ENCODE results near the gene ZKSCAN7.
"Not testable (repeated sequence)": the region's sequence is repeated elsewhere in the genome, so short reads cannot be mapped to it uniquely, and the experiment has no call there.

ZKSCAN7 gene

GRCh38 chr3:44554626-44555592, at the start of gene ZKSCAN7:
Gene ZKSCAN7, plus strand, starts transcription at chr3:44555193. Its CDS starts 1,855 bp downstream, at chr3:44557048.
- peak; percentile 38 for DNase-seq

DNA sequence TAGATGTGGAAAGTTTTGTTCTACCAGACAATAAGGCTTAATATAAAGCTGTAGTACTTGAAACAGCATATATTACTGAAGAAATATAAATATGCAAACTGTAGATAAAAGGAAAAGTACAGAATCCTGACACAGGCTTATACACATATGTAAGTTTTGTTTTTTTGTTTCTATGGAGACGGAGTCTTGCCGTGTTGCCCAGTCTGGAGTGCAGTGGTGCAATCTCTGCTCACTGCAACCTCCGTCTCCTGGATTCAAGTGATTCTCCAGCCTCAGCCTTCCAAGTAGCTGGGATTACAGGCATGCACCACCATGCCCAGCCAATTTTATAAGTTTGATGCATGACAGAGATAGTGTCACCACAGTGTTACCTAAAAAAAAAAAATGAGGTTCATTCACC, 48.4 kb upstream of the ZKSCAN7 start:
- DNase-seq, result no peak

- DNase-seq, result no peak
Observed at GRCh38 chr3:44506961-44507360, 48.0 kb upstream of the ZKSCAN7 start.

DNA sequence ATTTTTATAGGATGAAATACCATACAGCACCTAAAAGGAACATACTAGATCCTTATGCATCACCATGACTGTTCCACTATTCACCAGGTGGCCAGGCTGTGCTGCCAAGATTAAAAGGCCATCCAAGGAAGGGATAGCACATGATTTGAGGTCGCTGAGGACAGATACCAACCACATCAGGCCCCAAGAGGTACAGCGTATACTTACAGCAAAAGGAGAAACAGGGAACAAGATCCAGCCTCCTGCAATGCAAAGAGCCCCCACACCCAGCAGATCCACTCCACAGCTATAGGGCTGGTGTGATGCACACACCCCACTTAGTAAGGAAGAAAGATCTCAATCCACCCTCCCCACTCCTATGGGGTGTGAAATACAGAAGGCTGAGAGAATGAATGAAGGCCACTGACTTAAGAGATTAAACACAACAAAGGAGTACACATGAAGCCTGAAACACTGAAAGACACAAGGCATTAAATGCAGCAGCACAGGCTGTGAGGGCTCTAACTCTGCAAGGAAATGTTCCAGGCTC, 45.5 kb upstream of the ZKSCAN7 start:
- DNase-seq, result no peak

- no peak for DNase-seq
Observed at GRCh38 chr3:44510000-44510368, 45.0 kb upstream of the ZKSCAN7 start.

DNA sequence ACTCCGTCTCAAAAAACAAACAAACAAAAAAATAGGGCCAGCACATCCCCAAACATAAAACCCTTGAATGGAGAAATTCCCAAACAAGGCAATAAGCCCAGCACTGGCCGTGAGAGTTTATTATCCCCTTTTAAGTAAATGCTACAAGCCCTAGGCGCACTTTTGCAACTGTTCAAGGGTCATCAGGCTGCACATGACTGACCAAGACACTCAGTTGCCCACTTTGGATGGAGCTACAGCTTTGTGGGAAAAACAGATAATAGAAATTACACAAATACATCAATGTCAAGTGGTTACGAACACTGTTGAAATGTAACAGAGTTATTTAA, 43.8 kb upstream of the ZKSCAN7 start:
- no peak for DNase-seq

DNA sequence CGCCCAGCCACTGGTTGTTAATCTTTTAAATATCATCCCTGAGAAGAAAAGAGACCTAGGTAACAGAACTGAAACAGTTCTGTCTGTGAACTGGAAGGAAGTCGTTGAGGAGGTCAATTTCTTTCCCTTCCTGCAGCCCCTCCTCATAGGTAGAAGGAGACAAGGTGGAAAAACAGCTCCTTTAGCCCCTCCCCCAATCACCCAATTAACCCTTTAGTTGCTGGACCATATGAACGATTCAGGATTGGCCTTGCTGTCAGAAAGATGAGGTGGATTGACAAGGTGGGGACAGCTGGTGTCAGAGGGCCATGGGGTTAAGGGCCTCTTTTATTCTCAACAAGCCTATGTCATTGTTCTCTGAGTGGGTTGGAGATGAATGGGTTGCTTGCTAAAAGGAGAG, 41.5 kb upstream of the ZKSCAN7 start:
- no peak for DNase-seq

GRCh38 chr3:44516230-44516629, 38.8 kb upstream of the ZKSCAN7 start:
- DNase-seq, result no peak

- DNase-seq, result no peak
Observed at GRCh38 chr3:44518782-44519156, 36.2 kb upstream of the ZKSCAN7 start.

- no peak for DNase-seq
Observed at GRCh38 chr3:44521721-44522120, 33.3 kb upstream of the ZKSCAN7 start.

- no peak for DNase-seq
Observed at GRCh38 chr3:44522494-44522933, 32.5 kb upstream of the ZKSCAN7 start.

- DNase-seq, result no peak
Observed at GRCh38 chr3:44525060-44525459, 29.9 kb upstream of the ZKSCAN7 start.

DNA sequence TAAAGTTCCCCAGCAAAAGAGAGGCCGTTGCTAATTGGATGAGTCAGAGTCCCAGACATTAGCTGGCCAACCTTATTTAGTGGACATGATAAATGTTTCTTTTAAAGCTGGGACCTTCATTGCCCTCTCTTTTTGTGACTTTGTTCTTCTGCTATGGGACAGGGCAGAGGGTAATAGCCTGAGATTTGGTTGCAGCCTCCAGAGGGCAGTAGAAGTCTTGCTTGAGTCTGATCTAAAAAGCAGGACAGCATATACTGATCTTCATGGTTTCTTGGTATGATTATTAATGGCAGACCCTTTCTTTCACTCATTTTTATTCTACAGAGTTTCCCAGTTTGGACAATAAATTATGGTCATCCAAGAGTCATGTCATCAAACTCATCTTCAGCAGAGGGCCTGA, 25.1 kb upstream of the ZKSCAN7 start:
- DNase-seq, result no peak

GRCh38 chr3:44530911-44531310, 24.1 kb upstream of the ZKSCAN7 start:
- DNase-seq, result no peak

GRCh38 chr3:44534659-44535058, 20.3 kb upstream of the ZKSCAN7 start:
- DNase-seq, result not testable (repeated sequence)

- DNase-seq, result no peak
Observed at GRCh38 chr3:44535364-44535763, 19.6 kb upstream of the ZKSCAN7 start.

DNA sequence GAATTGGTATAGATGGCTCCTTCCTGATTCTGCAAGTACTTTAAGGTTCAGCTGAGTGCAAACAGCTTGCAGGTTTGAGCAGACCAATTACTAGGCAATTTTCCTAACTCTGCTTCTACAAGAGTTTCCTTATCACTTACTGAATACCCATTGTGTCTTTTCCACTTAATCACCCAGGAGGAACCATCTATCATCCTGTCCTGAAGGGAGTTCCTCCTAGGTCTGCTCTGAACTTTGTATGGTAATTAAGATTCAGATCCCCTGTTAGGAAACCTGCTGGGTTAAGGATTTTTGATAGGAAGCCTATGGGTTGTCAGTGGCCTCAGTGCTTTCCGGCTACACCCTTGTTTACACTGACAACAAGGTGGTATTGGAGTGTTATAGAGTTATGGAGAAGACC, 10.2 kb upstream of the ZKSCAN7 start:
- DNase-seq, result not testable (repeated sequence)

DNA sequence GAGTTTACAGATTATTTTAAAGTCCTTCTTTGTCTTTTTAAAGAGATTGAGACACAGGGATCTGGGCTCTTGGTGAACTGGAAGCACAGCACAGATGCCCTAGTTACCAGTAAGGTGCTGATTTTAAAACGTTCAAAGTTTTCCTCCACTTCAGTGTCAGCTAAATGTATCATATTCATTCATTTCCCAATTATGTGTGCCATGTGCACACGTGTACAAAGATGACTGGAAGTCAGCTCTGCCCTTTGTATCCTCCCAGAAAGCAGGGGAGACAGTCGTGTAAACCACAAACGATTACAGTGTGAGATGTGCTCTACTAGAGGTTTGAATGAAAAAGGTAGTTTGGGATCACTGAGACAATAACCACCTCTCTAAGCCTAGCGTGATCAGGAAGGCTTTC, 730 bp downstream of the ZKSCAN7 start:
- DNase-seq, result no peak

- no peak for DNase-seq
Observed at GRCh38 chr3:44557074-44557473, 2.1 kb downstream of the ZKSCAN7 start.

GRCh38 chr3:44561076-44561475, 6.1 kb downstream of the ZKSCAN7 start:
- no peak for DNase-seq

GRCh38 chr3:44562147-44562546, 7.2 kb downstream of the ZKSCAN7 start:
- no peak for DNase-seq

DNA sequence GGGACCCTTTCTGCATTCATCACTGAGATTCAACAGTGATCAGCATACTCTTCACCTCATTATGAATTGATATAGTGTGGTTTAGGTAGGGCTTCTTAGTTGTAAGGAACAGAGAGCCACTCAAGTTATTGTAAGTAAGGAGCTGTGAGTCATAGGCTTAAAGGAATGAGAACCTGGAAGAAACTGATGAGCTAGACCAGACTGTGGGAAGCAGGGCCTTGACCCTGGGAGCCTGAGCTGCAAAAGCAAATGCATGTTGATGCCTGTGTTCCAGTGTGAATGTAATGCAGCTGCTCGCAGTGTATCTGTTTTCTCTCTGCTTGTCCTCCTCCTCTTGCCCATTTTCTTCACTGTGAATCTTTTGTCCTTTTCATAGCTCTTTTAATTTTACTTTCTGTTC, 13.6 kb downstream of the ZKSCAN7 start:
- DNase-seq, result no peak

- DNase-seq, result no peak
Observed at GRCh38 chr3:44571024-44571423, 16.0 kb downstream of the ZKSCAN7 start.

- no peak for DNase-seq
Observed at GRCh38 chr3:44576613-44577012, 21.6 kb downstream of the ZKSCAN7 start.
